Measurements from ENCODE around the gene LHFPL4.

- TF ChIP-seq, protein P1, sequence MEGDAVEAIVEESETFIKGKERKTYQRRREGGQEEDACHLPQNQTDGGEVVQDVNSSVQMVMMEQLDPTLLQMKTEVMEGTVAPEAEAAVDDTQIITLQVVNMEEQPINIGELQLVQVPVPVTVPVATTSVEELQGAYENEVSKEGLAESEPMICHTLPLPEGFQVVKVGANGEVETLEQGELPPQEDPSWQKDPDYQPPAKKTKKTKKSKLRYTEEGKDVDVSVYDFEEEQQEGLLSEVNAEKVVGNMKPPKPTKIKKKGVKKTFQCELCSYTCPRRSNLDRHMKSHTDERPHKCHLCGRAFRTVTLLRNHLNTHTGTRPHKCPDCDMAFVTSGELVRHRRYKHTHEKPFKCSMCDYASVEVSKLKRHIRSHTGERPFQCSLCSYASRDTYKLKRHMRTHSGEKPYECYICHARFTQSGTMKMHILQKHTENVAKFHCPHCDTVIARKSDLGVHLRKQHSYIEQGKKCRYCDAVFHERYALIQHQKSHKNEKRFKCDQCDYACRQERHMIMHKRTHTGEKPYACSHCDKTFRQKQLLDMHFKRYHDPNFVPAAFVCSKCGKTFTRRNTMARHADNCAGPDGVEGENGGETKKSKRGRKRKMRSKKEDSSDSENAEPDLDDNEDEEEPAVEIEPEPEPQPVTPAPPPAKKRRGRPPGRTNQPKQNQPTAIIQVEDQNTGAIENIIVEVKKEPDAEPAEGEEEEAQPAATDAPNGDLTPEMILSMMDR (IDR thresholded peaks at IDR 0.05), result no peak
- no peak for TF ChIP-seq POLR2AphosphoS5 (IDR thresholded peaks at IDR 0.05)
- TF ChIP-seq POLR2A (IDR thresholded peaks at IDR 0.05), result no peak
Observed at GRCh38 chr3:9598783-9599387, 45.3 kb upstream of the LHFPL4 start.

Data from gastroesophageal sphincter (tissue), 3 donors.